Nephron progenitor cell (in vitro differentiated cells): ENCODE measurements around the gene DLGAP5.
A peak's percentile ranks its signal among the peaks of the same experiment; 100 is the strongest.

Source experiments
- DNase-seq: peaks from one replicate; pipeline ENCODE4 v3.0.0; 2021
- H3K27ac Mint-ChIP-seq: 2 replicates; pipeline ENCODE4 v1.8.0; 2021; ENCODE audit warnings: mild to moderate bottlenecking, moderate library complexity, mixed read lengths
- H3K27me3 Mint-ChIP-seq: 2 replicates; pipeline ENCODE4 v1.8.0; 2021; ENCODE audit warnings: mild to moderate bottlenecking, low read depth, mixed read lengths; ENCODE audit not compliant: poor library complexity
- H3K36me3 Mint-ChIP-seq: 2 replicates; pipeline ENCODE4 v1.8.0; 2021; ENCODE audit warnings: low read depth, mixed read lengths
- H3K4me1 Mint-ChIP-seq: 2 replicates; pipeline ENCODE4 v1.8.0; 2021; ENCODE audit warnings: mixed read lengths
- H3K4me3 Mint-ChIP-seq: 2 replicates; pipeline ENCODE4 v1.8.0; 2021; ENCODE audit warnings: mild to moderate bottlenecking, moderate library complexity, mixed read lengths
- H3K9me3 Mint-ChIP-seq: 2 replicates; pipeline ENCODE4 v1.8.0; 2021; ENCODE audit warnings: mild to moderate bottlenecking, moderate library complexity, mixed read lengths
- CTCF ChIP-seq: fragments of 200-600 bp; sonication (generic); IDR thresholded peaks from 2 replicates; pipeline ENCODE4 v1.5.0; 2021; ENCODE audit warnings: antibody characterized with exemption

DLGAP5 gene

GRCh38 chr14:55139696-55140509 is 51.5 kb downstream of the DLGAP5 start:
- DNase-seq = no peak
- Mint-ChIP-seq H3K27me3 (no peaks in the 10 kb centered on the region), H3K36me3 (peaks cover 19% of the 10 kb centered on the region), H3K4me3 (no peak overlapping the region), H3K27ac (no peak overlapping the region), H3K4me1 (no peaks in the 10 kb centered on the region), H3K9me3 (no peaks in the 10 kb centered on the region)
- TF ChIP-seq CTCF = no peak

- no peaks in the 10 kb centered on the region for H3K27me3 Mint-ChIP-seq
- no peaks in the 10 kb centered on the region for H3K4me1 Mint-ChIP-seq
- no peak overlapping the region for H3K27ac Mint-ChIP-seq
- peaks cover 15% of the 10 kb centered on the region for H3K36me3 Mint-ChIP-seq
- DNase-seq = no peak
- H3K9me3 Mint-ChIP-seq = no peaks in the 10 kb centered on the region
- no peak overlapping the region for H3K4me3 Mint-ChIP-seq
- no peak for TF ChIP-seq CTCF
Measured at GRCh38 chr14:55139141-55139540, 52.2 kb downstream of the DLGAP5 start.

DNA sequence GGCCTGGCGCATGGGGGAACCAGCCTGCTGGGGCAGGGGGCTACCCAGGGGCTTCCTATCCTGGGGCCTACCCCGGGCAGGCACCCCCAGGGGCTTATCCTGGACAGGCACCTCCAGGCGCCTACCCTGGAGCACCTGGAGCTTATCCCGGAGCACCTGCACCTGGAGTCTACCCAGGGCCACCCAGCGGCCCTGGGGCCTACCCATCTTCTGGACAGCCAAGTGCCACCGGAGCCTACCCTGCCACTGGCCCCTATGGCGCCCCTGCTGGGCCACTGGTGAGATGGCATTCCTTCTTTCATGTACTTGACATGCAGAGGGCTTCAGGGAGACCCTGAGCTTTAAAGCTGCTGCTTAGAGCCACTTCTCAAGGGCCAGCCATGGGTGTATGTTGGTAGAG is 53.3 kb downstream of the DLGAP5 start:
- Mint-ChIP-seq H3K27me3 (no peaks in the 10 kb centered on the region), H3K4me1 (no peaks in the 10 kb centered on the region), H3K9me3 (no peaks in the 10 kb centered on the region), H3K36me3 (peaks cover 9% of the 10 kb centered on the region), H3K4me3 (no peak overlapping the region), H3K27ac (no peak overlapping the region)
- TF ChIP-seq CTCF = peak; percentile 19
- DNase-seq = no peak

DNA sequence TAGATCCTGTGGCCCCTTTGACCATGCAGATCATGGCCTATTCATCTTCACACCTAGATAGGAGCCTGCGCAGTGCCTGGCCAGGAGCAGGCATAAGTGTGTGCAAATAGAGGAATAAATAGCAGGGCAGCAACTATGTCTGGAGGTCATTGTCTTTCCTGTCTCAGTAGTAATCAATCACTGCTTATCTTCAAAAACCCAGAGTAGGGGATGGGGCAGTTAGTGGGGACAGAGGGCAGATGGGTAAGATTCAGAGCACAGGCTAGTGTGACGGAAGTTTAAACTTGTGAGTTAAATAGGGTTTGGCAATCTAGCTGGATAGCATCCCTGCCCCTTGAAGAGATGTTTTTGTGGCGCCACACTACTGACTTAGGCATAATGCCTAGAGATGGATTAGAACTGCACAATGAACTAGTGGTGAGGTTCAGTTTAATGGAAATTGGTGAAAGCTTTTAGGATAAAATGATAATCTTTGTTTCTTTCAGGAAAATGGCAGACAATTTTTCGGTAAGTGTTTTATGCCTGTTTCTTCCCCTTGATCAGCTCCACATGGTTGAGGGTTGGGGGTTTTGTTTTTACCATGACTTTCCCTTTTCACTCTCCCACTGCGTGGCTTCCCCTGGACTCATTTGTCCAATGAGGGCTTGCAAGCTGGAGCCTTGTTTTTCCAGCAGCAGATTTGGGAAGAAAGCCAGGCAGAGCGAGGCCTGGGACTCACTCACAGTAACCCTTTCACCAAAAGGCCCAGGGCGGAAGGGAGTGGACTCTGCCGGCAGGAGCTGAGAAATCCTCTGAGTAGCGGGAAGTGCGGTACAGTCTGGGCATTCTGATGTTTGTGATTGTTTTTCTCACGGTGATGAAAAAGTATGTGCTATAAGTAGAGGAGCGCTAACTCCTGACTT is 54.2 kb downstream of the DLGAP5 start:
- Mint-ChIP-seq H3K4me1 (no peaks in the 10 kb centered on the region), H3K4me3 (no peak overlapping the region), H3K9me3 (no peaks in the 10 kb centered on the region), H3K27ac (no peak overlapping the region), H3K27me3 (peaks cover 2% of the 10 kb centered on the region), H3K36me3 (peaks cover 6% of the 10 kb centered on the region)
- no peak for DNase-seq
- TF ChIP-seq CTCF = no peak

- no peak for DNase-seq
- Mint-ChIP-seq H3K9me3 (no peaks in the 10 kb centered on the region), H3K27me3 (peaks cover 11% of the 10 kb centered on the region), H3K4me1 (peaks cover 4% of the 10 kb centered on the region), H3K27ac (no peak overlapping the region), H3K4me3 (no peak overlapping the region), H3K36me3 (peaks cover 6% of the 10 kb centered on the region)
- no peak for TF ChIP-seq CTCF
Measured at GRCh38 chr14:55136241-55136640, 55.1 kb downstream of the DLGAP5 start.
